Kidney (tissue), 14 donors: Measurements from ENCODE around the gene DMWD. TPM values are rescaled to one million over a fixed set of nuclear protein-coding genes. Genes with fewer than 3 reads are reported as not detected.
A peak's percentile ranks its signal among the peaks of the same experiment; 100 is the strongest.

Experiments
- DNase-seq, 5 donors: peaks; one replicate each; pipeline ENCODE4 v3.0.0-alpha.2; 2013 to 2020
- FAIRE-seq: peaks from 2 replicates; lab custom pipeline; 2012; peaks lifted over from hg19 to GRCh38; lab: Jason Lieb, UNC
- H3K27ac ChIP-seq, 2 donors: one replicate each; pipeline ENCODE4 v1.7.0; 2013; ENCODE audit warnings: low read depth in 2 of 2, low read length in 2 of 2, inconsistent platforms in 1 of 2
- H3K27me3 ChIP-seq: one replicate; pipeline ENCODE4 v1.7.1; 2013; ENCODE audit warnings: low read length, inconsistent platforms; ENCODE audit not compliant: control insufficient read depth, insufficient read depth
- H3K36me3 ChIP-seq, 3 donors: one replicate each; pipeline versions ENCODE4 v1.7.0 to v1.7.1; 2013; ENCODE audit warnings: low read length in 3 of 3, control low read depth in 1 of 3, inconsistent platforms in 1 of 3; ENCODE audit not compliant: insufficient read depth in 3 of 3, control insufficient read depth in 2 of 3
- H3K4me1 ChIP-seq, 3 donors: one replicate each; pipeline versions ENCODE4 v1.7.0 to v1.7.1; 2013; ENCODE audit warnings: low read length in 3 of 3, inconsistent platforms in 1 of 3, low read depth in 1 of 3; ENCODE audit not compliant: control insufficient read depth in 2 of 3, insufficient read depth in 2 of 3
- H3K4me3 ChIP-seq, 3 donors: one replicate each; pipeline versions ENCODE4 v1.7.0 to v1.8.1; 2013; ENCODE audit warnings: low read length in 3 of 3, control low read depth in 1 of 3, inconsistent platforms in 1 of 3
- H3K9ac ChIP-seq, 3 donors: one replicate each; pipeline versions ENCODE4 v1.7.0 to v1.7.1; 2013; ENCODE audit warnings: low read length in 3 of 3, control low read depth in 1 of 3, inconsistent platforms in 1 of 3
- H3K9me3 ChIP-seq, 3 donors: one replicate each; pipeline versions ENCODE4 v1.7.0 to v1.7.1; 2013; ENCODE audit warnings: low read length in 3 of 3, control low read depth in 1 of 3, inconsistent platforms in 1 of 3; ENCODE audit not compliant: control insufficient read depth in 2 of 3, insufficient read depth in 1 of 3
- CTCF ChIP-seq: IDR thresholded peaks from 3 replicates; pipeline ENCODE4 v1.5.1; 2012; ENCODE audit warnings: mild to moderate bottlenecking, moderate library complexity, borderline replicate concordance; ENCODE audit not compliant: insufficient read depth; ENCODE audit errors: extremely low read depth
- intact Hi-C: fragments of 100-400 bp; cut with DNase I; formaldehyde crosslinking; loops from one replicate; pipeline ENCODE4 v1.11.1; 2022
- polyA plus RNA-seq: library from polyadenylated mRNA; stranded (reverse); fragments of 350-450 nt; fragmentation: Illumina TruSeq; extraction: RNeasy Lipid Tissue Mini Kit (QIAGEN cat#74804); gene quantifications from one replicate; pipeline ENCODE4 v1.2.3, GENCODE V29; 2014; ENCODE audit warnings: low read depth, low replicate concordance; ENCODE audit not compliant: insufficient read depth
- total RNA-seq: library from RNA; stranded (reverse); fragmentation: NEBNext Ultra II Directional; extraction: Animal tissue kit (Norgen Biotek cat#: 25700); gene quantifications from one replicate; pipeline ENCODE4 v1.2.1, GENCODE V29; 2021
- donor health status: control.
- donor health status: control.
- donor health status: control.
- donor health status: control.
- donor health status: control.
- donor health status: DM: yes; HTN: yes; CAD: no.
- donor health status: Normal renal cell carcinoma (clear cell type).

Gene DMWD
- total and polyA plus RNA-seq, 2 donors from 2014 or later, result 22.2 to 60.9 TPM

GRCh38 chr19:45820413-45821102 lies 27.9 kb upstream of the DMWD start:
- Histone ChIP-seq H3K36me3 (peaks cover 0 to 9% (median 4%) of the 10 kb centered on the region in 3 donors), H3K9me3 (no peaks in the 10 kb centered on the region), H3K9ac (no peak overlapping the region), H3K27me3 (no peaks in the 10 kb centered on the region), H3K4me3 (no peak overlapping the region), H3K4me1 (no peaks in the 10 kb centered on the region), H3K27ac (no peak overlapping the region)
- intact Hi-C loops, result no loop called here
- DNase-seq, result no peak
- FAIRE-seq, result no peak
- no peak for TF ChIP-seq CTCF

- FAIRE-seq (no peak), DNase-seq (no peak)
- peaks cover 0 to 9% (median 2%) of the 10 kb centered on the region in 3 donors for H3K36me3 ChIP-seq
Measured at GRCh38 chr19:45819769-45820168, 27.1 kb upstream of the DMWD start.

GRCh38 chr19:45817725-45818301 lies 25.2 kb upstream of the DMWD start:
- Histone ChIP-seq H3K9ac (no peak overlapping the region), H3K4me3 (no peak overlapping the region), H3K9me3 (no peaks in the 10 kb centered on the region), H3K4me1 (no peaks in the 10 kb centered on the region), H3K27me3 (no peaks in the 10 kb centered on the region), H3K27ac (no peak overlapping the region), H3K36me3 (peaks cover 0 to 4% (median 2%) of the 10 kb centered on the region in 3 donors)
- intact Hi-C loops, result no loop called here
- no peak for TF ChIP-seq CTCF
- FAIRE-seq, result no peak
- DNase-seq, result peak in 4 of 5 donors; percentile 44 to 83 (median 61)

More at GRCh38 chr19:45819769-45820168, 27.1 kb upstream of the DMWD start:
- TF ChIP-seq CTCF, result no peak
- Histone ChIP-seq H3K9me3 (no peaks in the 10 kb centered on the region), H3K4me3 (no peak overlapping the region), H3K27ac (no peak overlapping the region), H3K9ac (no peak overlapping the region), H3K27me3 (no peaks in the 10 kb centered on the region), H3K4me1 (no peaks in the 10 kb centered on the region)
- intact Hi-C loops, result no loop called here
